Esophagus muscularis mucosa (tissue), 4 donors: ENCODE data around the gene INO80B. TPM values are rescaled to one million over a fixed set of nuclear protein-coding genes. Genes with fewer than 3 reads are reported as not detected.
"Not testable (repeated sequence)": the region's sequence is repeated elsewhere in the genome, so short reads cannot be mapped to it uniquely, and the experiment has no call there.

ENCODE experiments used
- DNase-seq: peaks from one replicate; pipeline ENCODE4 v3.0.0-alpha.2; 2017; ENCODE audit errors: extremely low spot score
- H3K27ac ChIP-seq, 4 donors: fragments of 200-600 bp; sonication (generic); replicated peaks in 1 of 4; 1 replicate in 3 of 4; 2 replicates in 1 of 4; pipeline ENCODE4 v1.5.1; 2016 to 2019; ENCODE audit warnings: mild to moderate bottlenecking in 1 of 4
- H3K27me3 ChIP-seq, 4 donors: fragments of 200-600 bp; sonication (generic); one replicate each; pipeline versions ENCODE4 v1.5.1 to v1.6.0; 2016 to 2019
- H3K36me3 ChIP-seq, 4 donors: fragments of 200-600 bp; sonication (generic); one replicate each; pipeline ENCODE4 v1.5.1; 2016 to 2019
- H3K4me1 ChIP-seq, 4 donors: fragments of 200-600 bp; sonication (generic); one replicate each; pipeline ENCODE4 v1.5.1; 2016 to 2019
- H3K4me3 ChIP-seq, 4 donors: fragments of 200-600 bp; sonication (generic); 1 replicate in 2 of 4; 2 replicates in 2 of 4; pipeline ENCODE4 v1.5.1; 2016 to 2019; ENCODE audit warnings: mild to moderate bottlenecking in 4 of 4, moderate library complexity in 1 of 4
- H3K9me3 ChIP-seq, 4 donors: fragments of 200-600 bp; sonication (generic); 1 replicate in 3 of 4; 2 replicates in 1 of 4; pipeline ENCODE4 v1.5.1; 2016 to 2019
- CTCF ChIP-seq, 3 experiments: fragments of 200-600 bp in 2 of 3; fragments of 450-650 bp in 1 of 3; sonication (generic) in 2 of 3; IDR thresholded peaks; one replicate each; pipeline ENCODE4 v1.5.1; 2017 to 2019; ENCODE audit warnings: antibody characterized with exemption in 3 of 3, mild to moderate bottlenecking in 2 of 3, moderate library complexity in 1 of 3
- EP300 ChIP-seq: sonication (generic); formaldehyde crosslinking; IDR thresholded peaks from one replicate; pipeline ENCODE4 v1.6.1; 2017; ENCODE audit warnings: antibody characterized with exemption
- POLR2A ChIP-seq: fragments of 450-650 bp; IDR thresholded peaks from one replicate; pipeline ENCODE4 v1.6.1; 2017; ENCODE audit warnings: antibody characterized with exemption, moderate library complexity, mild to moderate bottlenecking, low read depth
- POLR2AphosphoS5 ChIP-seq, 2 donors: sonication (generic); formaldehyde crosslinking; IDR thresholded peaks; one replicate each; pipeline ENCODE4 v1.6.1; 2017; ENCODE audit warnings: antibody characterized with exemption in 2 of 2
- WGBS: methylation state at CpG from one replicate; pipeline ENCODE4 v1.1.5; 2018; 5-methylcytosine and 5-hydroxymethylcytosine counted together
- intact Hi-C: fragments of 100-400 bp; cut with DNase I; formaldehyde crosslinking; loops from one replicate; pipeline ENCODE4 v1.15.1; 2023
- total RNA-seq, 4 donors: library from RNA; depleted of rRNA; stranded (reverse); fragments of >200 nt; gene quantifications; one replicate each; pipeline versions ENCODE4 v1.1.0 to v1.2.1, GENCODE V29; 2016

Gene INO80B
- total RNA-seq, 4 donors from 2014 or later, result 8.7 to 16.6 (median 10.6) TPM

GRCh38 chr2:74441170-74441689 is 13.7 kb upstream of the INO80B start:
- Histone ChIP-seq H3K4me1 (peaks cover 30 to 58% (median 54%) of the 10 kb centered on the region in 4 donors), H3K4me3 (peak overlapping the region; percentile 59 to 66 (median 63)), H3K27ac (peak overlapping the region; percentile 80 to 86 (median 82)), H3K36me3 (peaks cover 0 to under 1% (median 0%) of the 10 kb centered on the region in 4 donors), H3K27me3 (peaks cover 0 to 27% (median 7%) of the 10 kb centered on the region in 4 donors), H3K9me3 (no peaks in the 10 kb centered on the region)
- WGBS, result 41% methylated on average over 33 of the region's 33 CpGs
- intact Hi-C loops, result no loop called here
- DNase-seq, result no peak
- TF ChIP-seq POLR2A, result no peak
- no peak for TF ChIP-seq POLR2AphosphoS5 (IDR thresholded peaks at IDR 0.05)
- TF ChIP-seq CTCF (IDR thresholded peaks at IDR 0.05), result no peak
- no peak for TF ChIP-seq EP300

- intact Hi-C loops, result no loop called here
- Histone ChIP-seq H3K4me1 (peaks cover 30 to 51% (median 48%) of the 10 kb centered on the region in 4 donors), H3K36me3 (no peaks in the 10 kb centered on the region), H3K9me3 (no peaks in the 10 kb centered on the region), H3K27ac (peak within 1 kb of the TSS; percentile 80 to 86 (median 82)), H3K4me3 (peak within 1 kb of the TSS; percentile 59 to 66 (median 63)), H3K27me3 (peaks cover 0 to 27% (median 7%) of the 10 kb centered on the region in 4 donors)
- 16% methylated on average over 56 of the region's 75 CpGs for WGBS
- DNase-seq, result no peak
- TF ChIP-seq POLR2A (no peak), POLR2AphosphoS5 (IDR thresholded peaks at IDR 0.05) (peak in 1 of 2 donors; percentile 15)
Observed at GRCh38 chr2:74441690-74442482, 13.0 kb upstream of the INO80B start, which contains the start of gene RTKN. Gene RTKN (minus strand): TSS chr2:74441937. CDS start chr2:74441816, 121 bp downstream.

DNA sequence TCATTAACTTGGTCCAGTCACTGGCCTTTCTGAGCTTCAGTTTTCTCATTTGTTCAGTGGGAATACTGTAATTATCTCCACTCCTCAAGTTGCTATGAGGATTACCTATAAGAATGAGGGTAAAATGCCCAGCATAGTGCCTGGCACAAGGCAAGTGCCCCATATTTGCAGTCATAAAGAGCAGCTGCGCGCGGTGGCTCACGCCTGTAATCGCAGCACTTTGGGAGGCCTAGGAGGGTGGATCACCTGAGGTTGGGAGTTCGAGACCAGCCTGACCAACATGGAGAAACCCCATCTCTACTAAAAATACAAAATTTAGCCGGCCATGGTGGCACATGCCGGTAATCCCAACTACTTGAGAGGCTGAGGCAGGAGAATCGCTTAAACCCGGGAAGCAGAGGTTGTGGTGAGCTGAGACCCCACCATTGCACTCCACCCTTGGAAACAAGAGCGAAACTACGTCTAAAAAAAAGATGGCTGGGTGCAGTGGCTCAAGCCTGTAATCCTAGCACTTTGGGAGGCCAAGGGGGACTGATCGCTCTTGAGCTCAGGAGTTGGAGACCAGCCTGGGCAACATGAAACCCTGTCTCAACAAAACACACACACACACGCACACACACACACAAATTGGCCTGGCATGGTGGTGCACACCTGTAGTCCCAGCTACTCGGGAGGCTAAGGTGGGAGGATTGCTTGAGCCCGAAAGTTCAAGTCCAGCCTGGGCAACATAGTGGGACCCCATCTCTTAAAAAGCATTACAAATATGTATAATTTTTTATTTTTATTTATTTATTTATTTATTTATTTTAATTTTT is 12.2 kb upstream of the INO80B start:
- Histone ChIP-seq H3K4me3 (peak overlapping the region in 3 of 4 donors; percentile 59 to 66 (median 63)), H3K27me3 (peaks cover 0 to 27% (median 7%) of the 10 kb centered on the region in 4 donors), H3K27ac (peak overlapping the region in 2 of 4 donors; percentile 82 to 83), H3K4me1 (peaks cover 30 to 47% (median 40%) of the 10 kb centered on the region in 4 donors)
- 93% methylated on average over 16 of the region's 16 CpGs for WGBS
- H3K9me3 ChIP-seq, H3K36me3 ChIP-seq, intact Hi-C loops, DNase-seq: not testable (repeated sequence)

GRCh38 chr2:74444498-74445318 is 10.2 kb upstream of the INO80B start:
- Histone ChIP-seq H3K36me3 (no peaks in the 10 kb centered on the region), H3K4me3 (no peak overlapping the region), H3K27me3 (peaks cover 0 to 30% (median 7%) of the 10 kb centered on the region in 4 donors), H3K9me3 (no peaks in the 10 kb centered on the region), H3K4me1 (peaks cover 17 to 27% (median 22%) of the 10 kb centered on the region in 4 donors), H3K27ac (no peak overlapping the region)
- no peak for DNase-seq
- 22% methylated on average over 5 of the region's 5 CpGs for WGBS
- intact Hi-C loops, result no loop called here
- TF ChIP-seq CTCF (IDR thresholded peaks at IDR 0.05) (no peak), POLR2A (no peak), POLR2AphosphoS5 (IDR thresholded peaks at IDR 0.05) (no peak), EP300 (no peak)
